GM18867 (cell line): ENCODE data around the gene FMO5.
"Not testable (repeated sequence)": the region's sequence is repeated elsewhere in the genome, so short reads cannot be mapped to it uniquely, and the experiment has no call there.

ENCODE experiments used
- ATAC-seq: cut with Tn5 transposase; IDR thresholded peaks from one replicate; pipeline ENCODE4 v1.9.1; 2021; ENCODE audit warnings: mild to moderate bottlenecking, moderate library complexity; ENCODE audit not compliant: unreplicated experiment

FMO5 gene

GRCh38 chr1:147209825-147210821 lies 15.0 kb downstream of the FMO5 start:
- no peak for ATAC-seq

GRCh38 chr1:147208619-147209018 lies 16.5 kb downstream of the FMO5 start:
- no peak for ATAC-seq

- no peak for ATAC-seq
Measured at GRCh38 chr1:147207192-147207591, 17.9 kb downstream of the FMO5 start.

- ATAC-seq = no peak
Measured at GRCh38 chr1:147204080-147204479, 21.1 kb downstream of the FMO5 start.

- ATAC-seq = no peak
Measured at GRCh38 chr1:147202576-147202975, 22.6 kb downstream of the FMO5 start.

GRCh38 chr1:147201786-147202185 lies 23.4 kb downstream of the FMO5 start:
- no peak for ATAC-seq

- no peak for ATAC-seq
Measured at GRCh38 chr1:147201276-147201675, 23.9 kb downstream of the FMO5 start.

- ATAC-seq = not testable (repeated sequence)
Measured at GRCh38 chr1:147197324-147197723, 27.8 kb downstream of the FMO5 start.

GRCh38 chr1:147189514-147189913 lies 35.6 kb downstream of the FMO5 start:
- no peak for ATAC-seq

- ATAC-seq = no peak
Measured at GRCh38 chr1:147185432-147185831, 39.7 kb downstream of the FMO5 start.

- no peak for ATAC-seq
Measured at GRCh38 chr1:147177611-147178380, 47.3 kb downstream of the FMO5 start.

- ATAC-seq = peak; percentile 92
Measured at GRCh38 chr1:147172168-147173016, 52.7 kb downstream of the FMO5 start, which contains the start of gene PRKAB2. PRKAB2 (minus strand) TSS chr1:147172470; CDS start chr1:147172144, 326 bp downstream.

- ATAC-seq = no peak
Measured at GRCh38 chr1:147171399-147172167, 53.6 kb downstream of the FMO5 start.

- no peak for ATAC-seq
Measured at GRCh38 chr1:147169840-147170674, 55.1 kb downstream of the FMO5 start.

GRCh38 chr1:147169171-147169570 lies 56.0 kb downstream of the FMO5 start:
- no peak for ATAC-seq

GRCh38 chr1:147168626-147169058 lies 56.5 kb downstream of the FMO5 start:
- no peak for ATAC-seq

GRCh38 chr1:147167365-147167764 lies 57.8 kb downstream of the FMO5 start:
- no peak for ATAC-seq

GRCh38 chr1:147163019-147163418 lies 62.1 kb downstream of the FMO5 start:
- no peak for ATAC-seq

- ATAC-seq = no peak
Measured at GRCh38 chr1:147162093-147162492, 63.0 kb downstream of the FMO5 start.
